ENCODE results near the gene CTLA4. TPM values are rescaled to one million over a fixed set of nuclear protein-coding genes. Genes with fewer than 3 reads are reported as not detected.

Gene CTLA4
- total and polyA plus RNA-seq, 2 experiments from 2014 or later, result not detected

- no peaks in the 10 kb centered on the region for H3K36me3 ChIP-seq (ENCODE audit: low read depth)
- H3K4me1 ChIP-seq (ENCODE audit: insufficient read depth), result no peaks in the 10 kb centered on the region
- DNase-seq, result no peak
- H3K9me2 ChIP-seq (ENCODE audit: insufficient read depth), result no peaks in the 10 kb centered on the region
- no peak overlapping the region for H3K4me2 ChIP-seq (ENCODE audit: unreplicated experiment)
- H3K9ac ChIP-seq, result no peak overlapping the region
- H3F3A ChIP-seq (ENCODE audit: insufficient read depth), result no peaks in the 10 kb centered on the region
- no peaks in the 10 kb centered on the region for H3K9me3 ChIP-seq (ENCODE audit: low read depth)
- no peaks in the 10 kb centered on the region for H4K20me1 ChIP-seq (ENCODE audit: insufficient read depth)
- no peak for TF ChIP-seq EZH2 (IDR thresholded peaks at IDR 0.05; ENCODE audit: insufficient read depth, poor library complexity, severe bottlenecking)
- TF ChIP-seq EZH2phosphoT487 (IDR thresholded peaks at IDR 0.05; ENCODE audit: insufficient read depth, low read depth), result no peak
- no peaks in the 10 kb centered on the region for H3K79me2 ChIP-seq (ENCODE audit: insufficient read depth)
- in situ Hi-C loops (cut with MboI), result no loop called here
- 43 to 46% methylated on average over 2 of the region's 2 CpGs for WGBS, 2 experiments (ENCODE audit: low coverage in 1 of 2, low lambda C conversion rate in 2 of 2, missing lambda C conversion rate in 2 of 2)
- no peak overlapping the region for H3K27ac ChIP-seq
- peaks cover 14% of the 10 kb centered on the region for H3K27me3 ChIP-seq (replicated peaks; ENCODE audit: insufficient read depth)
- H2AFZ ChIP-seq, result no peak overlapping the region
- H3K4me3 ChIP-seq, result no peak overlapping the region
Measured at GRCh38 chr2:203858176-203858575, 9.4 kb upstream of the CTLA4 start.

- TF ChIP-seq EZH2phosphoT487 (IDR thresholded peaks at IDR 0.05; ENCODE audit: insufficient read depth, low read depth) (no peak), EZH2 (IDR thresholded peaks at IDR 0.05; ENCODE audit: insufficient read depth, poor library complexity, severe bottlenecking) (no peak)
- no peak for DNase-seq
- Histone ChIP-seq H3K9me3 (ENCODE audit: low read depth) (peaks cover 3% of the 10 kb centered on the region), H2AFZ (no peak overlapping the region), H3F3A (ENCODE audit: insufficient read depth) (no peaks in the 10 kb centered on the region), H3K79me2 (ENCODE audit: insufficient read depth) (no peaks in the 10 kb centered on the region), H3K9me2 (ENCODE audit: insufficient read depth) (no peaks in the 10 kb centered on the region), H3K9ac (no peak overlapping the region), H3K27ac (no peak overlapping the region), H3K4me2 (ENCODE audit: unreplicated experiment) (no peak overlapping the region), H4K20me1 (ENCODE audit: insufficient read depth) (no peaks in the 10 kb centered on the region), H3K4me1 (ENCODE audit: insufficient read depth) (no peaks in the 10 kb centered on the region), H3K36me3 (ENCODE audit: low read depth) (no peaks in the 10 kb centered on the region), H3K4me3 (no peak overlapping the region), H3K27me3 (replicated peaks; ENCODE audit: insufficient read depth) (peaks cover 7% of the 10 kb centered on the region)
- in situ Hi-C loops (cut with MboI), result no loop called here
- 57 to 72% methylated on average over 3 of the region's 3 CpGs for WGBS, 2 experiments (ENCODE audit: low coverage in 1 of 2, low lambda C conversion rate in 2 of 2, missing lambda C conversion rate in 2 of 2)
Measured at GRCh38 chr2:203859030-203859789, 8.4 kb upstream of the CTLA4 start.

- no peak for DNase-seq
- Histone ChIP-seq H3K4me3 (no peak overlapping the region), H3K4me2 (ENCODE audit: unreplicated experiment) (no peak overlapping the region), H3K9me2 (ENCODE audit: insufficient read depth) (no peaks in the 10 kb centered on the region), H3K27me3 (replicated peaks; ENCODE audit: insufficient read depth) (peaks cover 7% of the 10 kb centered on the region), H3F3A (ENCODE audit: insufficient read depth) (no peaks in the 10 kb centered on the region), H3K36me3 (ENCODE audit: low read depth) (no peaks in the 10 kb centered on the region), H3K79me2 (ENCODE audit: insufficient read depth) (no peaks in the 10 kb centered on the region), H3K4me1 (ENCODE audit: insufficient read depth) (no peaks in the 10 kb centered on the region), H3K27ac (no peak overlapping the region), H2AFZ (no peak overlapping the region), H4K20me1 (ENCODE audit: insufficient read depth) (no peaks in the 10 kb centered on the region), H3K9me3 (ENCODE audit: low read depth) (peaks cover 3% of the 10 kb centered on the region), H3K9ac (no peak overlapping the region)
- no peak for TF ChIP-seq EZH2phosphoT487 (IDR thresholded peaks at IDR 0.05; ENCODE audit: insufficient read depth, low read depth)
- no peak for TF ChIP-seq EZH2 (IDR thresholded peaks at IDR 0.05; ENCODE audit: insufficient read depth, poor library complexity, severe bottlenecking)
- 54 to 56% methylated on average over 4 of the region's 4 CpGs for WGBS, 2 experiments (ENCODE audit: low coverage in 1 of 2, low lambda C conversion rate in 2 of 2, missing lambda C conversion rate in 2 of 2)
- in situ Hi-C loops (cut with MboI), result no loop called here
Measured at GRCh38 chr2:203861197-203861596, 6.4 kb upstream of the CTLA4 start.

- in situ Hi-C loops (cut with MboI), result no loop called here
- H3K4me3 ChIP-seq, result no peak overlapping the region
- H3K4me2 ChIP-seq (ENCODE audit: unreplicated experiment), result no peak overlapping the region
- H3K27me3 ChIP-seq (replicated peaks; ENCODE audit: insufficient read depth), result peaks cover 7% of the 10 kb centered on the region
- DNase-seq, result no peak
- no peaks in the 10 kb centered on the region for H4K20me1 ChIP-seq (ENCODE audit: insufficient read depth)
- no peaks in the 10 kb centered on the region for H3F3A ChIP-seq (ENCODE audit: insufficient read depth)
- WGBS, 2 experiments (ENCODE audit: low coverage in 1 of 2, low lambda C conversion rate in 2 of 2, missing lambda C conversion rate in 2 of 2), result 81 to 91% methylated on average over 1 of the region's 1 CpG
- no peak overlapping the region for H3K27ac ChIP-seq
- TF ChIP-seq EZH2 (IDR thresholded peaks at IDR 0.05; ENCODE audit: insufficient read depth, poor library complexity, severe bottlenecking) (no peak), EZH2phosphoT487 (IDR thresholded peaks at IDR 0.05; ENCODE audit: insufficient read depth, low read depth) (no peak)
- no peak overlapping the region for H2AFZ ChIP-seq
- no peaks in the 10 kb centered on the region for H3K9me2 ChIP-seq (ENCODE audit: insufficient read depth)
- H3K36me3 ChIP-seq (ENCODE audit: low read depth), result no peaks in the 10 kb centered on the region
- no peaks in the 10 kb centered on the region for H3K79me2 ChIP-seq (ENCODE audit: insufficient read depth)
- no peaks in the 10 kb centered on the region for H3K4me1 ChIP-seq (ENCODE audit: insufficient read depth)
- no peak overlapping the region for H3K9ac ChIP-seq
- peaks cover 3% of the 10 kb centered on the region for H3K9me3 ChIP-seq (ENCODE audit: low read depth)
Measured at GRCh38 chr2:203861607-203862006, 6.0 kb upstream of the CTLA4 start.
